Neural crest cell (in vitro differentiated cells): ENCODE measurements around the gene LONRF2. TPM values are rescaled to one million over a fixed set of nuclear protein-coding genes. Genes with fewer than 3 reads are reported as not detected.

Source experiments
- DNase-seq: peaks from one replicate; pipeline ENCODE4 v3.0.0; 2021; ENCODE audit warnings: low read depth, mixed read lengths, low spot score
- H3K27ac Mint-ChIP-seq: one replicate; pipeline ENCODE4 v1.8.0; 2021; ENCODE audit warnings: mild to moderate bottlenecking, mixed read lengths; ENCODE audit not compliant: unreplicated experiment
- H3K27me3 Mint-ChIP-seq: 2 replicates; pipeline ENCODE4 v1.8.0; 2021; ENCODE audit warnings: low read depth, mild to moderate bottlenecking, mixed read lengths
- H3K36me3 Mint-ChIP-seq: 2 replicates; pipeline ENCODE4 v1.8.0; 2021; ENCODE audit warnings: low read depth, mild to moderate bottlenecking, mixed read lengths
- H3K4me1 Mint-ChIP-seq: 2 replicates; pipeline ENCODE4 v1.8.0; 2021; ENCODE audit warnings: mixed read lengths
- H3K4me3 Mint-ChIP-seq: one replicate; pipeline ENCODE4 v1.8.0; 2021; ENCODE audit warnings: mild to moderate bottlenecking, mixed read lengths
- H3K9me3 Mint-ChIP-seq: 2 replicates; pipeline ENCODE4 v1.8.0; 2021; ENCODE audit warnings: mixed read lengths
- CTCF ChIP-seq: fragments of 200-600 bp; sonication (generic); conservative IDR thresholded peaks from 2 replicates; pipeline ENCODE4 v1.5.0; 2021; ENCODE audit warnings: antibody characterized with exemption, mild to moderate bottlenecking
- total RNA-seq: library from RNA; stranded (reverse); gene quantifications from 2 replicates; pipeline ENCODE4 v1.2.1, GENCODE V29; 2021

LONRF2 gene
- total RNA-seq, 1 donor from 2014 or later: 5.2 TPM

GRCh38 chr2:100327742-100328141, 5.4 kb upstream of the LONRF2 start:
- no peaks in the 10 kb centered on the region for H3K9me3 Mint-ChIP-seq
- H3K4me1 Mint-ChIP-seq: no peaks in the 10 kb centered on the region
- no peaks in the 10 kb centered on the region for H3K36me3 Mint-ChIP-seq
- TF ChIP-seq CTCF: no peak
- DNase-seq: no peak
- peaks cover 46% of the 10 kb centered on the region for H3K27me3 Mint-ChIP-seq
- no peak overlapping the region for H3K27ac Mint-ChIP-seq
- H3K4me3 Mint-ChIP-seq: no peak overlapping the region

GRCh38 chr2:100321179-100321865, 979 bp downstream of the LONRF2 start:
- no peak overlapping the region for H3K27ac Mint-ChIP-seq
- peaks cover 26% of the 10 kb centered on the region for H3K36me3 Mint-ChIP-seq
- DNase-seq: peak; percentile 28
- peaks cover 10% of the 10 kb centered on the region for H3K4me1 Mint-ChIP-seq
- H3K4me3 Mint-ChIP-seq: peak overlapping the region; percentile 88
- peaks cover 23% of the 10 kb centered on the region for H3K9me3 Mint-ChIP-seq
- TF ChIP-seq CTCF: peak; percentile 49
- peaks cover 55% of the 10 kb centered on the region for H3K27me3 Mint-ChIP-seq

- peaks cover 10% of the 10 kb centered on the region for H3K4me1 Mint-ChIP-seq
- H3K9me3 Mint-ChIP-seq: peaks cover 23% of the 10 kb centered on the region
- H3K27ac Mint-ChIP-seq: no peak overlapping the region
- H3K4me3 Mint-ChIP-seq: peak overlapping the region; percentile 88
- no peak for DNase-seq
- H3K36me3 Mint-ChIP-seq: peaks cover 26% of the 10 kb centered on the region
- no peak for TF ChIP-seq CTCF
- H3K27me3 Mint-ChIP-seq: peaks cover 51% of the 10 kb centered on the region
These were observed 1.6 kb downstream of the LONRF2 start for GRCh38 chr2:100320547-100321178.

- H3K27ac Mint-ChIP-seq: no peak overlapping the region
- peaks cover 21% of the 10 kb centered on the region for H3K27me3 Mint-ChIP-seq
- H3K4me3 Mint-ChIP-seq: no peak overlapping the region
- H3K4me1 Mint-ChIP-seq: peaks cover 10% of the 10 kb centered on the region
- no peak for TF ChIP-seq CTCF
- H3K9me3 Mint-ChIP-seq: peaks cover 23% of the 10 kb centered on the region
- no peak for DNase-seq
- peaks cover 26% of the 10 kb centered on the region for H3K36me3 Mint-ChIP-seq
These were observed 4.7 kb downstream of the LONRF2 start for GRCh38 chr2:100317634-100318033.

GRCh38 chr2:100309973-100310719, 12.2 kb downstream of the LONRF2 start:
- TF ChIP-seq CTCF: no peak
- no peak for DNase-seq
- Mint-ChIP-seq H3K4me1 (no peaks in the 10 kb centered on the region), H3K4me3 (no peak overlapping the region), H3K27ac (no peak overlapping the region), H3K27me3 (no peaks in the 10 kb centered on the region), H3K36me3 (peaks cover 8% of the 10 kb centered on the region), H3K9me3 (no peaks in the 10 kb centered on the region)
